ENCODE measurements around the gene FRZB. TPM values are rescaled to one million over a fixed set of nuclear protein-coding genes. Genes with fewer than 3 reads are reported as not detected.

FRZB gene
- total RNA-seq, 1 donor, result 0.43 TPM

- DNase-seq (ENCODE audit: low read depth), result no peak
- no peak for TF ChIP-seq CTCF (IDR thresholded peaks at IDR 0.05; ENCODE audit: insufficient read depth, low read depth, low read length)
- H3K4me3 ChIP-seq (ENCODE audit: low read depth, low read length), result no peak overlapping the region
Measured at GRCh38 chr2:182814380-182814779, 52.1 kb downstream of the FRZB start.

- no peak for DNase-seq (ENCODE audit: low read depth)
- no peak overlapping the region for H3K4me3 ChIP-seq (ENCODE audit: low read depth, low read length)
- TF ChIP-seq CTCF (IDR thresholded peaks at IDR 0.05; ENCODE audit: insufficient read depth, low read depth, low read length), result no peak
Measured at GRCh38 chr2:182810087-182810486, 56.4 kb downstream of the FRZB start.

GRCh38 chr2:182807319-182807718 lies 59.1 kb downstream of the FRZB start:
- no peak for TF ChIP-seq CTCF (IDR thresholded peaks at IDR 0.05; ENCODE audit: insufficient read depth, low read depth, low read length)
- no peak overlapping the region for H3K4me3 ChIP-seq (ENCODE audit: low read depth, low read length)
- no peak for DNase-seq (ENCODE audit: low read depth)

- no peak for DNase-seq (ENCODE audit: low read depth)
- TF ChIP-seq CTCF (IDR thresholded peaks at IDR 0.05; ENCODE audit: insufficient read depth, low read depth, low read length), result no peak
- no peak overlapping the region for H3K4me3 ChIP-seq (ENCODE audit: low read depth, low read length)
Measured at GRCh38 chr2:182804128-182804527, 62.3 kb downstream of the FRZB start.

DNA sequence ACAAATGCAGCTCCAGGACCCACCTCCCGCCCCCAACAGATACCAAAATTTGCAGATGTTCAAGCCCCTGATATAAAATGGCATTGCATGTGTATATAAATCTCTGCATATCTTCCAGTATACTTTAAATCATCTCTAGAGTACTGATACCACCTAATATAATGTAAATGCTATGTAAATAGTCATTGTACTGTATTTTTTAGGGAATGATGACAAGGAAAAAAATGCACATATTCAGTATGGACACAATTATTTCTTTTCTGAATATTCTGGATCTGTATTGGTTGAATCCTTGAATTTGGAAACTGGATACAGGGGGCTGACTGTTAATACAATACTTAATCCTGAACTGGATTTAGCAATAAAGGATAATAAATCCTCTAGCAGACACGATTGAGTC lies 67.7 kb downstream of the FRZB start:
- no peak overlapping the region for H3K4me3 ChIP-seq (ENCODE audit: low read depth, low read length)
- DNase-seq (ENCODE audit: low read depth), result no peak
- no peak for TF ChIP-seq CTCF (IDR thresholded peaks at IDR 0.05; ENCODE audit: insufficient read depth, low read depth, low read length)

GRCh38 chr2:182792441-182792840 lies 74.0 kb downstream of the FRZB start:
- TF ChIP-seq CTCF (IDR thresholded peaks at IDR 0.05; ENCODE audit: insufficient read depth, low read depth, low read length), result no peak
- no peak overlapping the region for H3K4me3 ChIP-seq (ENCODE audit: low read depth, low read length)
- DNase-seq (ENCODE audit: low read depth), result no peak

DNA sequence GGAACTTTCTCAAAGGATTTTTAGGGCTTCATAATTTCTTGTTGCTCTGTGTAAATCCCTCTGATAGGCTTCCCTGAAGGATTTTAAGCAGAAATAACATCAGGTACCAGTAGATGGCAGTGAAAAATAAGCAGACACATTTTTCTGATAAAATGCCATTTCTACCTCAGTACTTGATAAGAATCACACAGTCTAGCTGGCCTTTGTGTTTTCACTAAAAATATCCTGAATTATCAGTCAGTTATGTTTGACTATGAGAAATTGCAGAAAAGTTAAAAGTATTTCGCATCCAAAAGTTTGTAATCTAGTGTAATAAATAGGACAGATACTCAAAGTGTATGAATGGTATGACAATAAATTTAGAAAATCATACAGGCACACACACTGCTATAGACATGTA lies 81.7 kb downstream of the FRZB start:
- peak; percentile 61 for DNase-seq (ENCODE audit: low read depth)
- peak; percentile 63 for TF ChIP-seq CTCF (IDR thresholded peaks at IDR 0.05; ENCODE audit: insufficient read depth, low read depth, low read length)
- H3K4me3 ChIP-seq (ENCODE audit: low read depth, low read length), result no peak overlapping the region
